Epidermal melanocyte (primary cell): Measurements from ENCODE around the gene LLGL1.
A peak's percentile ranks its signal among the peaks of the same experiment; 100 is the strongest.

Experiments used
- DNase-seq: peaks from one replicate; pipeline ENCODE4 v3.0.0; 2011; ENCODE audit warnings: low spot score; ENCODE audit not compliant: insufficient read length

The LLGL1 gene

DNA sequence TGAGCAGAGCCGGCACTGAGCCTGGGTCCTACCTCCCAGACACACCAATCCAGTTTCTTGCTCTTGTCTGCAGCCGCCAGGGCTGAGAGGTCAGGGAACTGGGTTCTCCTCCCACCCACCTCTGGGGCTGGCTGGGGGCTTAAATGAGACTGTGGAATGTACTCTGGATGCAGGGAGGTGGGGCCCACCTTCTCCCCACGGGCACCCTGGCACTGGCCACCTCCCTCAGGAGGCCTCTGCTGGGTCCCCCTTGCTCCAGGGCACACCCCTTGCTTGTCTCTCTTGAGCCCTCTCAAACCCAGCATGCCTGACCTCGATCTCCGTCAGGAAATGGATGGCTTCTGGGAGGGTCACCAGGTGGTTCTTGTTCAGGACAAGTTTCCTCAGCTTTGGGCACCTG lies 26.7 kb downstream of the LLGL1 start:
- no peak for DNase-seq

DNA sequence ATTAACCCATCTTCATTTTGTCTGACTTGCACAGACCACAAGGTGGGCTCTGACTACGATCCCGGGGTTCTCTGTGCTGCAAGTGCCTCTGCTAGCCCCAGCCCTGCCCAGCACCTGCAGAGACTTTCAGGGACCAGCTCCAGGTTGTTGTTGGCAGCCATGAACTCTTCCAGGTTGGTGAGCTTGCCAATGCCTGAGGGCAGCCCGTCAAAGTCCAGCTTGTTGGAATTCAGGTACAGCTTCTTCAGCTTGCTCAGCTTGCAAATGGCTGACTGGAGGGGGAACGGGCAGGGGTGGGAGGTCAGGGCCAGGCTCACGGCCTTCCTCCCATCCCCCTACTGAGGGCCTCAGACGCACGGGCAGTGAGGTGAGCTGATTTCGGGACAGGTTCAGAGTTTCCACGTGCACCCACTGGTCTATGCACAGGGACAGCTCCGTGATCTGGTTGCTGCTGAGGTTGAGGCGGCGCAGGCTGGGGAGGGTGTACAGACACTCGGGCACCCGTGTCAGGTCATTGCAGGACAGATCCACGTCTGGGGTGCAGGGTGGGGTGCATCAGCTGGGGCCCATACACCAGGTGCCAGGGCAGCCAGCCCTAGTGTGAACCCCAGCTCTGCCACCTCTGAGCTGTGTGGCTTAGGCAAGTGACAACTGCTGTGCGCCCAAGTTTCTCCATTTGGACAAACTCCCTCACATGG lies 27.9 kb downstream of the LLGL1 start:
- no peak for DNase-seq

DNA sequence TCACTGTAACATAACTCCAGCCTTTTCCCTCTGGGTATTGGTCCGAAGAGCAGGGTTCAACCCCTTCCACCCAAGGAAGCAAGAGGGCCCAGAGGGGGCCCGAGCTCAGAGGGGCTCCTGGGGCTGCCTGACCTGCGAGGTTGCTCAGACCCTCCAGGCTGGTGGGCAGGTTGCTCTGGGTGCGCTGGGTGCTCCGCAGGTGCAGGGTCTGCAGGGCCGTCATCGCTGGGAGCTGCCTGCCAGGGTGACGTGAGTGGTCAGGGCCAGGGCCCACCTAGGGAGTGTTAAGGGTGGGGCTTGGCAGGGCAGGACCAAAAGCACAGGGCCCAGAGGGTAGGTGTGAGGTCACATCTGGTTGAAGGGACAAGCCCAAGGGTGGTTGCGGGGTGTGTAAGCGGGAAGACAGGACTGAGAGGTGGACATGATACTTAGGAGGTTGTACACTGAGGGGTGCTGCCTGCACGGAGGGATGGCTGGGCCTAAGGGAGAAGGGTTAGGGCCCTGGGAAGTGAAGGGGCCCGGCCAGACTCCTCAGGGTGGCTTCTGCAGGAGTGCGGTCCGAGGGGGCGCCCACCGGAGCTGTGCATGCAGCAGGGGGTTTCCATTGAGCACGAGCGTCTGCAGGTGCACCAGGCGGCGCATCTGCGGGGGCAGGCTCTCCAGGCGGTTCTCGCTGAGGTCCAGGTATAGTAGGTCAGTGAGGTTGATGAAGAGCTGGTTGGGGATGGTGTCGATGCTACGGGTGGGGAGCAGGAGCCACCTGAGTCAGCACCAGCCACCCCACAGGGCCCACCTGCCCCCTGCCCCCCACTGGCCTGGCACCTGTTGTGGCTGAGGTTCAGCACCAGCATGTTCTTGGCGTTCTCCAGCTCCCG lies 28.7 kb downstream of the LLGL1 start:
- DNase-seq: no peak

DNA sequence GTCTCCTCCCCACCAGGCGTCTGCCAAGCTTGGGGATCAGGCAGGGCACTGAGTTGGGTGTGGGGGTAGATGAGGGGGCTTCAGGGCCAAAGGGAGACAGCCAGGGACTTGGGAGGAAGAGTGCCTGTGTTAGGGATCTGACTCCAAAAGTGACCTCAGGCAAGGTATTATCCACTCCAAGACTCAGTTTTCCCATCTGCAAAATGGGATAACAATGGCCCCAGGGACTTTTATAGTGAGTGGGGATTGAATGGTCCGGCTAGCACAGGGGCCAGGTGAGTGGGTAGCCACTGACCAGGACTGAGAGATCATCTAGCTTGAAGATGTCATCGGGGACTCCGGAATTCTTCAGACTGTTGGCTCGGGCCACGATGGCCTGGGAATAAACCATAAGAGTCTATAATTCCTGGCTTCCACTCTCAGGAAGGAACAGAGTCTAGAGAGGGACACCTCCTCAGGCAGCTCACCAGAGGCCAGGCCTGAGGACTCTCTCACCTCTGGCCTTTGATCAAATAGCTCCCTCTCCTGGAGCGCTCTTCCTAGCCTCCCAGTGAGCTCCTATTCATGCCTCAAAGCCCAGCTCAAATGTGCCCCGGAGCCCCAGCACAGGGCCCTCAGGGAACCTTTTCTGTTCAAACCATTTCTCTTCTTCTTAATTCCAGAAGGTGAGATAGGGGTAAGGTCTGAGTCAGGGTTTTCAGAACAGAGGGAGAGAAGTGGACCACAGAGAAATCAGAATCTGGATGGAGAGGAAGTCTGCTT lies 29.6 kb downstream of the LLGL1 start:
- DNase-seq: no peak

DNA sequence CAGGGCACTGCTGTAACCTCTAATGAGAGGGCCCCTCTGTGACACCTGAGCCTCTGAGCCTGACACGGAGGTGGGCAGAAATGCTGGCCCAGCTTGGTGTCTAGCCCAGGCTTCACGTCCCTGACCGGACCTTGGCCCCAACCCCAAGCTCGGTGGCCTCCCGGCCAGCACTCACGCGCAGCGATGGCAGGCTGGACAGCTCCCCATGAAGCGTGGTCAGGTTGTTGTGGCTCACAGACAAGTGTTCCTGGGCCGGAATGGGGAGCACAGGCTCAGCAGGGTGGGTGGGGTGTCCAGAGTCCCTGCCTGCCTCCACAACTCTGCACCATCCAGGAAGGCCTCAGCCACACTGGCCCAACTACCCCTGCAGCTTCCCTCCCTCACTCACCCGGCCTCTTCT lies 30.9 kb downstream of the LLGL1 start:
- no peak for DNase-seq

DNA sequence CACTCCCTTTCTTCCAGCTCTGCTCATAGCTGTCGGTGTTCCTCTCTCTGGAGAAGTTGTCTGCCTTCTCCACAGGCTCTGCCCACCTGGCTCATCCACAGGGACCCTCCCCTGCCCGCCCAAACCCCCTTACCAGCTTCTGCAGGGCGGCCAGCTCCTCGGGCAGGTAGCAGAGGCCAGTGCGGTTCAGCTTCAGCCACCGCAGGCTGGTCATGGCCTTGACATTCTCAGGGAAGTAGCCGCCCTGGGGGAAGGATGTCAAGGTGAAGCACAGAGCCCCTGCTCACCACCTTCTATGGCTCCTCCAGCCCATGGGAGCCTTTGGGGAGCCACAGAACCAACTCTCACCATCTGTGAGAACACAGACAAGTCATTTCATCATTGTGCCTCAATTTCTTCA lies 31.3 kb downstream of the LLGL1 start:
- DNase-seq: no peak

DNA sequence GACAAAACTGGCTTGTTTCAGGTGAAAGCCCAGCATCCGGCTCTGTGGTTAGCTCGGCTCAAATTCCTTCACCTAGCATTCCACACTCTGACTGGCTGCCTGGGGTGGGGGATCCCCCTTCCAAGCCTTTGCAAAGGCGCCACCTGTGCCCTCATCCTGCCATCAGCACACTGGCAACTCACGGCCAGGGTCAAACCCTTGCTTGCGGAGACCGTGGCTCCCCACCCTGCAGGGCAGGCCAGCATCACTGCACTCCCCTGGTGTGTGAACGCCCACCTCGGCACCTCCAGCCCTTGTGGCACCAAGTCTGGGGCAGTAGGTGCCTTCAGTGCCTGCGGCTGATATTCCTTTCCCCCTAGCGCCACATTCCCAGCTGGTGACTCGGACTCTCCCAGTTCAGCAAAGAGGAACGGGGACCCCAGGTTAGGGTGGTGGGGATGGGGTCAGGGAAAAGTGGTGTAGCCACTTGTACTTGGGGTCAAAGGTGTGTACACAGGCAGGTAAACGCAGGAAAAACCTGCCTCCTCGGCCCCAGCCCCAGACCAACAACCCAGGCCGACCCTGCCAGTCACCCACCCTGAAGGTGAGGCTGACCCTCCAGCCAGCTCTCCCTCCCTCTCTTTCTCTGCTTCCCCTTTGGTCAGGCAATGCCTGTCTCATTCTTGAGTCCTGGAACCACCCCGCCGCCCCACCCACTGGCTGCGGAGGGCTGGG lies 32.0 kb downstream of the LLGL1 start:
- peak; percentile 57 for DNase-seq

DNA sequence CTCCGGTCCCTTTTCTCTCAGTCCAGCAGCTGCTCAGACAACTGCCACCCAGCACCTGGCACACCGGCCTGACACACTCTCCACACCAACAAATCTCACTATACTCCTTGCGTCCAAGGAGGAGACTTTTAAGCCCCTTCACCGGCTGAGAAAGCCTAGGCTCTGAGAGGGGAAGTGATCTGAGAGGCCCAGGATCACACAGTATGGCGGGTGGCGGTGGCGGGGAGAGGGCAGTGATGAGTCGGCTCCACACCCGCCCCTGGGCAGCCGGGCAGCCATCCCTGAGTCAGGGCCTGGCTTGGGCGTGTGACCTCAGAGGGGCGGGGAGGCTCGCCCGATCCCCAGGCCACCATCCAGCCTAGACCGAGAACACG lies 32.5 kb downstream of the LLGL1 start:
- peak; percentile 82 for DNase-seq

DNA sequence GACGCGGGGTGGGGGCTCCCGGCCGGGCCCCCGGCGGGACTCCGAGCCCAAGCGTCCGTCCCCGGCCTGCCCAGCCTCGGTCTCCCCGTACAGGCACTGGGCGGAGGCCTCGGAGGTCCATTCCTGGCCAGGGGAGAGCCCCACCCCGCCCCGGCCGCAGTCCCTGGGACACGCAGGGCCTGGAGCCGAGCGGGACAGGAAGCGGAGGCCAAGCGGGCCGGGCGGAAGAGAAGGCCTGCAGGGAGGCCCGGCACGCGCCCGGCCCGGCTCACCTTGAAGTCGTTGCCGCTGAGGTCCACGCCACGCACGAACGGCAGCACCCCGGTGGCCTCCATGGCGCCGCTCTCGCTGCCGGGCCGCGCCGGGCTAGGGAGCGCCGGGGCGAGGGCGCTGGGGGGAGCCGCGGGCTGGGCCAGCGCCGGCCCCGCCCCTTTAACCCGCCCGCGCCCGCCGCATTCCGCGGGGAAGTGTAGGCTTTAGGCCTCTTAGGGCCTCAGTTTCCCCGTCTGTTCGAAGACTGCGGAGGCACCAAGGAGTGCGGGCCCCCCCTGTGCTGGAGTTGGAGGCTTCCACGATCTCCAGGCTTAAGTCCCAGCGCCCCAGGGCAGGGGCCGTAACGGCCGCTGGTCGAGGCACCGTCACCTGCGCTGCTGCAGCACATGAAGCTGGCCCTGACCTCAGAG lies 33.1 kb downstream of the LLGL1 start, which contains the start of gene FLII:
Gene FLII (minus strand): TSS at position 383 of the 683 bp plus-strand sequence. CDS start 48 bp downstream, at position 335.
- DNase-seq: peak; percentile 77

DNA sequence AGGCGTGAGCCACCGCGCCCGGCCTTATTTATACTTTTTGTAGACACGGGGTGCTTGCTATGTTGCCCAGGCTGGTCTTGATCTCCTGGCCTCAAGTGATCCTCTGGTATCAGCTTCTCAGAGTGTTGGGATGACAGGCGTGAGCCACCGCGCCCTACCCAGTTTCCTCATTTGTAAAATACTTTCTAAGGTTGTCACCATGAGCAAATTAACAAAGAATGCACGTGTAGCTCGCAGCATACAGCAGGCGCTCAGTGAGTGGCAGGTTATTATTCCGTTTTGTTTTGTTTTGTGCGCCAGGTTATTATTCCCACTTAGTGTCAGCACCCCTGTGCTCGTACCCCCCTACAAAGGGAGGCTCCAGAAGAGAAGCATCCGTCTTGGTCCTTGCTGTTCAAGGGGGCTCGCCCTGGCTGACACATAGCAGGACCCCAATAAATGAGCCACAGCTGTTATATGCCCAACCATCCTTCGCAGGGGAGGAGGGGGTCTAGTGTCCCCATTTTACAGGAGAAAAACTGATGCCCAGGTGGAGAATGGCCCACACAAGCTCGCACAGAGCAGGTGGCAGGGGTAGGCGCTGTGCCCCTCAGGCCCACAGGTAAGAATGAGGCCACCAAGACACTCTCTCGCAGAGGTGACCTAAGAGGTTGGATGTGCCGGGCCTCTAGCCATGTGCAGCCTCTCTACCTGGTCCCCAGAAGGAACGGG lies 34.3 kb downstream of the LLGL1 start:
- DNase-seq: no peak

DNA sequence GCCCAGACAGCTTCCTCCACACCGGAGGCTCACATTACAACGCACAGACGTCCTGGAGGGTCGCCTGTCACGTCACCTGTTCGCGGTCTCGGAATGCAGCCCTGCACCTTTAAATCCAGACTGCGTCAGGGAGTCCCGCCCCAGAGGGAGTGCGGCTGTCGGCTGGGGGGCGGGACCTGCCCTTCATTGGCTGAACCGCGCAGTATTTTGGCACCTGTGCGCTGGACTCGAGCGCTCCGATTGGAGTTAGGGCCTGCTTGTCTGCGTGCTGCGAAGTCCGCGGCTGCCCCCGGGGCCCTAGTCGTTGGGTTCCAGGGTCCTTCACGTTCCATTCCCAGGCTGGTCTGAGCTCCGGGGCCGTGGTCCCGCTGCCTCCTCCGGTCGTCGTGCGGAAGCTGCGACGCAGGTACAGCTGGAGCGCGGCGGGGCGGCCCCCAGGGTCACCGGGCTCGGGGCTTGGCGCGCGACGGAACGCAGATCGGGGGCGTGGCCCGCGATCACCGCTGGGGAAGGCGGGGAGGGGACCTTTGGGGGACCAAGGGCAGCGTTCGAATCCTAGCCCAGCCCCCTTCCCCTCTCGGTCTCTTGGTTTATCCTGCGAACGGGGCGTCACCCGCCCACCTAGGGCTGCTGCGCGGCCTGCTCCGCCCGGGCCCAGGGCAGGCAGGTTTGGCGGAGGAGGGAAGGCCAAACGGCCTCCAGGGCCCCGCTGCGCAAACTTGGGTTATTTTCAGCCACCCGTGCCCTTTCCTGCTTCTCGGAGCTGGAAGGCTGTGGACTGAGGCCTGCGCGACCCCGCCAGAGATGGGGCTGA lies 35.1 kb downstream of the LLGL1 start, which contains the start of gene MIEF2:
Gene MIEF2 (plus strand): TSS at position 331 of the 814 bp plus-strand sequence. CDS start 2,059 bp downstream, outside the sequence.
- peak; percentile 99 for DNase-seq

DNA sequence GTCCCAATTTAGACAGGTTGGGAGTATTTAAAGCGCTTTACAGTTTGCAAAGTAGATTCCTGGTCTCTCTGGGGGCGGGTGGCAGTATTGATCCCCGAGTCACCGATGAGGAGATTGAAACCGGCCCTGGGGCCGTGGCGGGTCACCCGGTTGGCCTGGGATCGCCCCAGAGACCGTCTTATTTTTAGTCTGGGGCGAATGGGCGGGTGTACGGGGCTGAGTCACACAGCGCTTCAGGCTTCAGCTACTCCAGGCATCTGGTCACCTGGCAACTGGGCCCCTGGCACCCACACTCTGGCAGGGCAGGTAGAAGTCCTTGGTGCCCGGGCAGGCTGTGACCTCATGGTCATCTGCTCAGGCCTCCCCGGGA lies 35.7 kb downstream of the LLGL1 start:
- DNase-seq: no peak

DNA sequence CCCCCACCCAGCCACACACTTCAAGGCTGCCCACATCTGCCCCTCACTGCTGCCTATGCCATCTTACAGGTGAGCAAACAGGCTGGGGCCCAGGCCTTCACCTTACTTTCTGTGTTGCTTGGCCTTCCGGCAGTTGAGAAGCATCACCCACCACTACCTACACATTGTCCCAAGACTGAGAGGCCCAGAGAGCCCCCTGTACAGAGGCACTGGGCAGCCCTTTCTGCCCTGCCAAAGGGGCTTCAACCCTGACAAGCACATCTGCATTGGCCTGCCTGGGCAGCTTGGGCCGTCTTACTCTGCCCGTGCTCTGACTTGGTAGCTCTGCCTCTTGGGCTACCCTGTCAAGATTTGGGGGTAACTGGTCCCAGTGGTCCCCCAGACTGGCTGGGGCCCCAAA lies 36.2 kb downstream of the LLGL1 start:
- DNase-seq: no peak

DNA sequence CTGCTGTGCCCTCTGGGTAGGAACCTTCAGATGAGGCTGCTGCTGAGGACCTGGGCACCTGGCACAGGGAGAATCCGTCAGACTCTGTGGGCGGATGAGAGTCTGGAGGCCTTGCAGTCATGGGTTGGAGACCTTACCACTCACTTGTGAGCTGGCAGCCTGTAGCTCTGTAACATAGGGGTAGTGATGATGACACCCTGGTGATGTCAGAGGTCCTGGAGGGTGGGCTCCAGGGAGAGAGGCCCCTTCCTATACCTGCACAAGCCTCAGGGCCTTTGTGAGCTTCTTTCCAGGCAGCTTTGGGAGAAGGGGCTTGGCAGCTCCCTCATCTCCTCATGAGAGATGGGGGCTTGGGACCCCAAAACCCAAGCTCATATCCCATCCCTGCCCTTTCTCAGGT lies 36.7 kb downstream of the LLGL1 start:
- no peak for DNase-seq

DNA sequence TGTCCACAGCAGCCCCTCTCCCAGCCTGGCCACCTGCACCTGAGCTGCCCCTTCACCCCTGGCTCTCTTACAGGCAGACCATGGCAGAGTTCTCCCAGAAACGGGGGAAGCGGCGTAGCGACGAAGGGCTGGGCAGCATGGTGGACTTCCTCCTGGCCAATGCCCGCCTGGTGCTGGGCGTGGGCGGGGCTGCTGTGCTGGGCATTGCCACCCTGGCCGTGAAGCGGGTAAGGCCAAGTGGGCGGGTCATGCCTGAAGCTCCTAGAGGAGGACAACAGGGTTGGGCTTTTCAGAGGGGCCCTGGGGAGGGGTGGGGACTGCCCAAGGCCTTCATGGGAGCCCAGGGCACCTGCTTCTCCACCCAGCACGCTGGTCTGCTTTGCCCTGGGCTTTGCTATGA lies 37.2 kb downstream of the LLGL1 start:
- no peak for DNase-seq

DNA sequence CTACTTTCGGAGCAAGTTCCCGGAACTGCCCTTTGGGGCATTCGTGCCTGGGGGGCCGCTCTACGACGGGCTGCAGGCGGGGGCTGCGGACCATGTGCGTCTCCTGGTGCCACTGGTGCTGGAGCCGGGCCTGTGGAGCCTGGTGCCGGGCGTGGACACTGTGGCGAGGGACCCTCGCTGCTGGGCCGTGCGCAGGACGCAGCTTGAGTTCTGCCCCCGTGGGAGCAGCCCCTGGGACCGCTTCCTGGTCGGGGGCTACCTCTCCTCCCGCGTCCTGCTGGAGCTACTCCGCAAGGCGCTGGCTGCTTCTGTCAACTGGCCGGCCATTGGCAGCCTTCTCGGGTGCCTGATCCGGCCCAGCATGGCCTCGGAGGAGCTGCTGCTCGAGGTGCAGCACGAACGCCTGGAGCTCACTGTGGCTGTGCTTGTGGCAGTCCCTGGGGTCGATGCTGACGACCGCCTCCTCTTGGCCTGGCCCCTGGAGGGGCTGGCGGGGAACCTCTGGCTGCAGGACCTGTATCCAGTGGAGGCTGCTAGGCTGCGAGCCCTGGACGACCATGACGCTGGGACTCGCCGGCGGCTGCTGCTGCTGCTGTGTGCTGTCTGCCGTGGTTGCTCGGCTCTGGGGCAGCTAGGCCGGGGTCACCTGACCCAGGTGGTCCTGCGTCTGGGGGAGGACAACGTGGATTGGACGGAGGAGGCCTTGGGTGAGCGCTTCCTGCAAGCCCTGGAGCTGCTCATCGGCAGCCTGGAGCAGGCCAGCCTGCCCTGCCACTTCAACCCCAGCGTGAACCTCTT lies 38.6 kb downstream of the LLGL1 start:
- DNase-seq: no peak

DNA sequence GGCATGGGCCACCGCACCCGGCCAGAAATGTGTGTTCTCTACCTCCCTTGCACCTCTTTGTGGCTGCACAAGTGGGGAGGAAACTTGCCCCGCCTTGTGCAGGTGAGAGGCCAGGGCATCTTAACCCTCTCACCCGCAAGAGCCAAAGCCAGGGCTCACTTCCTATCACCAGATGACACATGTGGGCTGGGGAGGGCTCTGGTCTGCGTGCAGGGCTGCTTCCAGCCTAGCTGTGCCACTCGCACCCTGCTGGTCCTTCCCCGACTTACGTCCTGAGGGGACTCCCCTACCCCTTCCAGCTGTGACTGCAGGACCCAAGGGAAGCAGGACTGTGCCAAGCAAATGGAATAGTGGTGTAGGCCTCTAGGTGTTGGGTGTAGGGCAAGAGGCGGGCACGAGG lies 41.9 kb downstream of the LLGL1 start:
- DNase-seq: no peak

DNA sequence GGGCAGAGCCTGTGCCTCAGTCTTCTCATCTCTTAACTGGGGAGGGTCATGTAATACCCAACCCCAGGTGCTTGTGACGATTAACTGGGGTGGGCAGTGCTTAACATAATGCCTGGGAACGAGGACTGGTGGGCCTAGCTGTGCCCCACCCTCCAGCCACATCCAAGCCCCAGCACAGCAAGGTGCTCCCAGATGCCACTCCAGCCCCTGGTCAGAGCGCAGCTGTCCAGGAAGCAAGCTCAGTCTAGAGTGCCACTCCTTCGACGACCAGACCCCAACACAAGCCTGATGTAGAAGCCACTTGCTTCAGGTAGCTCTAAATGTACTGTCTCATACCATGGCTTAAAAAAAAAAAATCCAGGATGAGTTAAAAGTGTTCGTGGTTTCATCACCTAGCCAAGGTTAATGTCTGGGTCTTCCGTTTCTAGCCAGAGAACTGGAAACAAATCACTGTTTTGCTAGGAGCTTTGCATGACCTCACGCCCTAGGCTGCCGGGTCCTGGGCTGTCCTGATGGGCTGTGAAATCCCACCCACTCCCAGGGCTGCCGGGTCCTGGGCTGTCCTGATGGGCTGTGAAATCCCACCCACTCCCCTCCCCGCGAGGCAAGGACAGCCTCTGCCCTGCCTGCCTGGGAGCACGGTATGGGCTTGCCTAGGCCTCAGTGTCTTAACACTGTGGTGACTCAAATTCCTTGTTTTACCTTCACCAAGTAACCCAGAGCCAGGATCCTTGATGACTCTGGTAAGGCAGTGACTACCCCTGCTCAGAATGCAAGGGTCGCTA lies 42.7 kb downstream of the LLGL1 start:
- DNase-seq: no peak
